Measurements from ENCODE around the gene MAK.

DNA sequence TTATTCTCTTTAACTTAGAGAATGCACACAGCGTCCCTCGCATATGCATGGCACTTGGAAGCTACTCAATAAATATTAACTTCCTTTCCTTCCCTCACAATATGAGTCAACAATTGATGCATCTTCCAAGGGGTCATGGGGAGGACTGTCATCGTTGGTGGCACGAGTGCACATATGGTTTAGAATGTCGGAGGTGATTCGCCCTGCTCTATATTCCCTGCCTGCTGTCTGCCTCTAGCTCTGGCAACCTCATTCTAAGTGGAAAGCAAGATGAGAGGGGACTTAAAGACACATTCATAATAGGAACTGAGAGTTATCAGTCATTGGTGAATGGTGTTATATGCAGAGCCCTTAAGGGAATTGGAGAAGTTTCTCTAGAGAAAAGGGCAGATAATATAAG lies 44.6 kb downstream of the MAK start:
- TF ChIP-seq, protein P1, sequence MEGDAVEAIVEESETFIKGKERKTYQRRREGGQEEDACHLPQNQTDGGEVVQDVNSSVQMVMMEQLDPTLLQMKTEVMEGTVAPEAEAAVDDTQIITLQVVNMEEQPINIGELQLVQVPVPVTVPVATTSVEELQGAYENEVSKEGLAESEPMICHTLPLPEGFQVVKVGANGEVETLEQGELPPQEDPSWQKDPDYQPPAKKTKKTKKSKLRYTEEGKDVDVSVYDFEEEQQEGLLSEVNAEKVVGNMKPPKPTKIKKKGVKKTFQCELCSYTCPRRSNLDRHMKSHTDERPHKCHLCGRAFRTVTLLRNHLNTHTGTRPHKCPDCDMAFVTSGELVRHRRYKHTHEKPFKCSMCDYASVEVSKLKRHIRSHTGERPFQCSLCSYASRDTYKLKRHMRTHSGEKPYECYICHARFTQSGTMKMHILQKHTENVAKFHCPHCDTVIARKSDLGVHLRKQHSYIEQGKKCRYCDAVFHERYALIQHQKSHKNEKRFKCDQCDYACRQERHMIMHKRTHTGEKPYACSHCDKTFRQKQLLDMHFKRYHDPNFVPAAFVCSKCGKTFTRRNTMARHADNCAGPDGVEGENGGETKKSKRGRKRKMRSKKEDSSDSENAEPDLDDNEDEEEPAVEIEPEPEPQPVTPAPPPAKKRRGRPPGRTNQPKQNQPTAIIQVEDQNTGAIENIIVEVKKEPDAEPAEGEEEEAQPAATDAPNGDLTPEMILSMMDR (IDR thresholded peaks at IDR 0.05) = no peak
- TF ChIP-seq POLR2AphosphoS5 (IDR thresholded peaks at IDR 0.05) = no peak
- TF ChIP-seq POLR2A (IDR thresholded peaks at IDR 0.05) = no peak
